Small intestine (tissue), 7 donors: ENCODE data around the gene SUGCT. TPM values are rescaled to one million over a fixed set of nuclear protein-coding genes. Genes with fewer than 3 reads are reported as not detected.

Experiments
- DNase-seq, 2 donors: peaks; one replicate each; pipeline versions ENCODE4 v3.0.0 to v3.0.0-alpha.2; 2013
- FAIRE-seq: peaks from 2 replicates; lab custom pipeline; 2012; peaks lifted over from hg19 to GRCh38; lab: Jason Lieb, UNC
- H3K27ac ChIP-seq, 3 donors: one replicate each; pipeline ENCODE4 v1.5.1; 2013; ENCODE audit warnings: low read length in 2 of 3, mild to moderate bottlenecking in 2 of 3, control low read depth in 1 of 3, inconsistent platforms in 1 of 3, low read depth in 1 of 3, moderate library complexity in 1 of 3
- H3K27me3 ChIP-seq, 3 donors: one replicate each; pipeline ENCODE4 v1.6.1; 2013; ENCODE audit warnings: low read length in 3 of 3, inconsistent platforms in 1 of 3; ENCODE audit not compliant: control insufficient read depth in 3 of 3, insufficient read depth in 3 of 3
- H3K36me3 ChIP-seq, 3 donors: one replicate each; pipeline ENCODE4 v1.6.1; 2013; ENCODE audit warnings: low read length in 3 of 3, inconsistent platforms in 1 of 3, low read depth in 1 of 3, mild to moderate bottlenecking in 1 of 3, moderate library complexity in 1 of 3; ENCODE audit not compliant: control insufficient read depth in 3 of 3, insufficient read depth in 2 of 3
- H3K4me1 ChIP-seq, 3 donors: one replicate each; pipeline ENCODE4 v1.6.1; 2013; ENCODE audit warnings: low read length in 2 of 3, inconsistent platforms in 1 of 3, low read depth in 1 of 3, mild to moderate bottlenecking in 1 of 3, moderate library complexity in 1 of 3; ENCODE audit not compliant: control insufficient read depth in 3 of 3, insufficient read depth in 2 of 3
- H3K4me3 ChIP-seq, 3 donors: one replicate each; pipeline ENCODE4 v1.5.1; 2013; ENCODE audit warnings: low read length in 3 of 3, control low read depth in 1 of 3, inconsistent platforms in 1 of 3, low read depth in 1 of 3, mild to moderate bottlenecking in 1 of 3, moderate library complexity in 1 of 3
- H3K9me3 ChIP-seq, 2 donors: one replicate each; pipeline ENCODE4 v1.6.1; 2013; ENCODE audit warnings: low read depth in 1 of 2, low read length in 1 of 2; ENCODE audit not compliant: control insufficient read depth in 2 of 2, insufficient read depth in 1 of 2
- WGBS, 3 donors: extraction: QIAGEN DNeasy Blood & Tissue Kit; methylation state at CpG; one replicate each; pipeline ENCODE4 v1.1.7; 2013; 5-methylcytosine and 5-hydroxymethylcytosine counted together
- polyA plus RNA-seq, 4 donors: library from polyadenylated mRNA; stranded (reverse) in 3 of 4; unstranded in 1 of 4; fragments of 200-250 nt in 3 of 4; fragments of 120-200 nt in 1 of 4; gene quantifications; one replicate each; pipeline versions ENCODE4 v1.2.1 to v1.2.3, GENCODE V29; 2013
- donor health status: healthy with polysubstance abuse.
- donor health status: control.
- donor health status: control.
- donor health status: Bipolar disorder and iron deficiency.
- donor health status: healthy.

Gene SUGCT
- polyA plus RNA-seq, 4 donors = 0.54 to 26.9 (median 2.5) TPM

DNA sequence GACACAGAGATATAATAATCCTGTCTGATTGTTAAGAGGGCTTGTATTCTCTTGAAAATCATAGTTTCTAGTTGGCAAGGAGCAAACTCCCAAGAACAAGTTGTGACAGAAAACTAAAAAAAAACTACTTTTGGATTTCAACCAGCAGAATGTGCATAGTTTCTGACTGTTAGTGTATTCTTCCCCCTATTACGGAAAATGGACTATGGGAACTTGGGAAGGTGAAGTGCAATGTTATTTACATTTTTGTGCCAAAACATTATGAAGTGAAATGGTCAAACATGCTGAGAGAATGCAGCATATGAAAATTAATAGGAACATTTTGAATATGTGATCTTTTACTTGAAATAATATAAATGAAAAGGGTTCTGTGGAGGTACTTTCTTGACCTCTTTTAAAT is 660.8 kb downstream of the SUGCT start:
- H3K4me1 ChIP-seq = no peaks in the 10 kb centered on the region
- no peak overlapping the region for H3K27ac ChIP-seq
- no peaks in the 10 kb centered on the region for H3K36me3 ChIP-seq
- no peaks in the 10 kb centered on the region for H3K9me3 ChIP-seq
- no peaks in the 10 kb centered on the region for H3K27me3 ChIP-seq
- WGBS, 3 donors = 65 to 86% (median 81%) methylated on average over 1 of the region's 1 CpG
- DNase-seq (no peak), FAIRE-seq (no peak)
- H3K4me3 ChIP-seq = no peak overlapping the region

DNA sequence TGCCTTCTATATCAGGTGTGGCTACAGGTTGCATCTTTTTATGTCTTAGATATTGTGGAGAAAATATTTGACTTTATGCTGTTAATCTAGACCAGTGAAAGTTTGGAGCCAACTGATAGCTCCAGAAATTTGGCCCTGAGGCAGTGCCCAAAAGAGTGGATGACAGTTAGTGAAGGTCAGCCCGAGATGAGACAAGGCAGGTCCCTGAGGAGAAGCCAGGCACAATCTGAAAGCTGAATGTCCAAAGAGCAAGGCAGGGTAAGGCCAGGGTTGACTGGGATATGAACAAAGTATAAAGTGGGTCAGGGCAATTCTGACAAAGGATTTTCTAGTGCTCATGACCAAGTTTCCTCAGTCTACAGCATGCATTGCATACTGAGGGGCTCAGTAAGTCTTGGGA is 661.9 kb downstream of the SUGCT start:
- Histone ChIP-seq H3K4me1 (no peaks in the 10 kb centered on the region), H3K4me3 (no peak overlapping the region), H3K9me3 (no peaks in the 10 kb centered on the region), H3K36me3 (no peaks in the 10 kb centered on the region), H3K27me3 (no peaks in the 10 kb centered on the region), H3K27ac (no peak overlapping the region)
- FAIRE-seq (no peak), DNase-seq (no peak)
- 60 to 76% (median 63%) methylated on average over 1 of the region's 1 CpG for WGBS, 3 donors

DNA sequence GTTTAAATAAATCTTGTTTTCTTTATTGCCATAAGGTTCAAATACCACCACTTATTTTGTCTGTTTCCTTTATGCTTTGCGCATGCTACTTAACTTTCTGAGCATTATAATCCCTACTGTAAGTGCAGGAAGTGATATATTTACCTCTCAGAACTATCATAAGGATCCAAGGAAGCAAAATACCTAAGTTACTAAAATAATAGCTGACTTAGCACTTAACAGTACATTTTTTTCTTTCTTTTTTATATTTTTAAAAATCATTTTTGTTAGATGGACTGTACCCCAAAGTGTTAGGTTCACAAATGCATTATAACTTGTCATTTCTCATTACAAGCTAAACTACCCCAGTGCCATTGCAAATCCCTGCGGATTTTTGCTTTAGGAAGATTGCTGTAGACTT is 663.8 kb downstream of the SUGCT start:
- H3K27me3 ChIP-seq = no peaks in the 10 kb centered on the region
- no peaks in the 10 kb centered on the region for H3K36me3 ChIP-seq
- no peak overlapping the region for H3K4me3 ChIP-seq
- no peak for DNase-seq
- H3K4me1 ChIP-seq = no peaks in the 10 kb centered on the region
- WGBS, 3 donors = 90 to 94% (median 91%) methylated on average over 2 of the region's 2 CpGs
- H3K9me3 ChIP-seq = no peaks in the 10 kb centered on the region
- no peak overlapping the region for H3K27ac ChIP-seq
- FAIRE-seq = no peak

DNA sequence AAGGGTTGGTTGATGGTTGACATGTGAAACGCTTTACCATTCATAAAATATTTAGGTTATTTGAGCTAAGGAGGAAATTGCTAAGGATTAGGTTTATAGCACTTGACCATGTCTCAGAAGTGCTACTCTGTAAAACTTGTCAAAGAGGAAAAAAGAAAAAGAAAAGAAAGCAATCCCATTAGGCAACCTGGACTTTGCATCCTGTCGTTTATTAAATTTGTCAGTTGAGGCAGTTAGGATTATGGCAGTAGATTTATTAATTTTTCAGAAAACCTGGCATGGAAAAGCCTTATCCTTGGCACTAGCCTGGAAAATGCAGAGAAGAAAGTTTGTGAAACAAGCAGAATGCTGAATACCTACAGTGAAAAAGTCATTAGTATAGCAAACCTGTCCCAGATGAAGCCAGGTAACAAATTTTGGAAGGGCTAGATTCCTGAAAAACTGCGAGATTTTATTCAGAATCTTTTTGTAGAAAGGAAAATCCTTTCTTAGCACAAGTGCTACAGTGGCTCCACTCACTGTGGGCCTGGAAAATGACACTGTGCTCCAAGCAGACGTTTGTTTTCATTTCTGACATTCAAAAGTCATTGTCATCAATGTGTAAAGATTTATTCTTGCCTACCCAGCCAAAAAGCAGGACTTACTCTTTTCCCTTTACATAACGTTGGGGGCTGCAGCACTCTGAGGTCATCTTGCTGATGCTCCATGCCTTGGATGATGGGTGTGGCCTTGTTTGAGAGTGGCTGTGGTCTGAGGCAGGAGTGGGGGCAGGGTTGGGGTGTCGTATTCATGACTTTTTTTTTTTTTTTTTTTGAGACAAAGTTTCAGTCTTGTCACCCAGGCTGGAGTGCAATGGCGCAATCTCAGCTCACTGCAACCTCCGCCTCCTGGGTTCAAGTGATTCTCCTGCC is 664.9 kb downstream of the SUGCT start:
- FAIRE-seq (no peak), DNase-seq (no peak)
- H3K4me3 ChIP-seq = no peak overlapping the region
- H3K36me3 ChIP-seq = no peaks in the 10 kb centered on the region
- no peaks in the 10 kb centered on the region for H3K27me3 ChIP-seq
- no peaks in the 10 kb centered on the region for H3K9me3 ChIP-seq
- H3K27ac ChIP-seq = no peak overlapping the region
- H3K4me1 ChIP-seq = no peaks in the 10 kb centered on the region
- 63 to 69% (median 66%) methylated on average over 8 of the region's 8 CpGs for WGBS, 3 donors

DNA sequence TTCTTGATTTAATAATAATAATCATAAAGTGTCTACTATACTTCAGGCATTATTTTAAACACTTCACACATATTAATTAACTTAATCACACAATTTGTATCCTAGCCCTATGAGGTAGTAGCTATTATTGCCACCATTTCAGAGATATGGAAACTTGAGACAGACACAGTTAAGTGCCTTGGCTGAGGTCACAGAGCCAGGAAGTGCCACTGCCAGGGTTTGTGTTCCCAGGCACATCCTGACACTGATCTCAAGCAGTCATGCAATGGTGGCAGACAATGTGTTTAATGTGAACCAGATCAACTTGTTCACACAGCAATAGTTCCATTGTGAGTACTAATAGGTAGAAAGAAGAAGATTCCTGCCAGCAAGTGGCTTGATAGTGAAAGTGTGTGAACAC is 666.0 kb downstream of the SUGCT start:
- Histone ChIP-seq H3K9me3 (no peaks in the 10 kb centered on the region), H3K4me1 (no peaks in the 10 kb centered on the region), H3K36me3 (no peaks in the 10 kb centered on the region), H3K27me3 (no peaks in the 10 kb centered on the region), H3K4me3 (no peak overlapping the region), H3K27ac (no peak overlapping the region)
- FAIRE-seq (no peak), DNase-seq (no peak)

DNA sequence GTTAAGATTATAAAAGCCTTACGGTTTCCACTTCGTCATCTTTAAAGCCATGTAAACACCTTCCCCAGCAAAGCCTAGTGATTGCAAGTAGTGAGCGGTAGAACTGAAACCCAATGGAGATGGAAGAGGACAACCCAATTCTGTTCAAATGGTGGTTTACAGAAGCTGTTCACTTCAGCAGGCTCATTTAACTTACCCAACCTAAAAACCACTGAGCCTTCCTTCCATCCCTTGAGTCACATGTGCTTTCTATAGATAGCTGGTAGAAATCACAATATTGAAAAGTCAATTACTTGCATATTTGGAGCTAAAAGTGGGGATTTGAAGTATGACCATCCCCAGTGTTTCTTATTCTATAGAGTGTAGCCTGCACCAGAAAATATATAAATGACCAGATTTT is 667.7 kb downstream of the SUGCT start:
- Histone ChIP-seq H3K27me3 (no peaks in the 10 kb centered on the region), H3K4me1 (no peaks in the 10 kb centered on the region), H3K4me3 (no peak overlapping the region), H3K27ac (no peak overlapping the region), H3K9me3 (no peaks in the 10 kb centered on the region), H3K36me3 (no peaks in the 10 kb centered on the region)
- 94 to 99% (median 95%) methylated on average over 3 of the region's 3 CpGs for WGBS, 3 donors
- FAIRE-seq (no peak), DNase-seq (no peak)

DNA sequence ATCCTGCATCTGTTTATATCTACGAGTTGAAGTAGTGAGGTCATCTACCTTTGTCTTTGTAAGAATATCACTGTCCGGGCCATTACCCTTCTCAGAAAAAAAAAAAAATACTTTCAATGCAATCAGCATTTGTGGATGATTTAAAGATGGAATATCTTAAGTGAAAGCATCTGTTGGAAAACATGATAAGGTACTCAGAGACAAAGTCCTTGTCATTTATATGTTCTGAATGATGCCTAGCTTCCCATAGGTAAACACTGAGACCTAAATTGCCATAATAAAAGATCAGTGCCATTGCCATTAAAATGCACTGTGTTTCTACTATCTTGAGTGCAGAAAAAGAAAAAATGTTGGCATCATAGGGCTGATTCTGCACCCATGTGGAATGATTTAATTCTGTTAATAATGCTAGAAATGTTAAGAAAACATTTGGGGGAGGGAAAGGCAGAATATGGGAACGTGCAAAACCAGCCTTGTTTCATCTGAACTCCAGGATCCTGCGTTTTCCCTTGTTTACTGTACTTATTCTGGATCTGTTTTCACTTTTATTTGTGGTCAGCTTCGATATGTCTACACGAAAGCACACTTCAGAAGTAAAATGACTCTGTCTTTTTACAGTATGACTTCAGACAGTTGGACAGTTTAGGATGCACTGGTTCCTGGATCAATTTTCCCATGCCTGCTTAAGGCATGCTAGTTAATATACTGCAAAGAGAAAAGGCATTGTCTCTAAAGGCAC is 669.8 kb downstream of the SUGCT start:
- H3K27me3 ChIP-seq = no peaks in the 10 kb centered on the region
- H3K9me3 ChIP-seq = no peaks in the 10 kb centered on the region
- no peak overlapping the region for H3K27ac ChIP-seq
- H3K4me1 ChIP-seq = no peaks in the 10 kb centered on the region
- DNase-seq = peak in 1 of 2 donors; percentile 10
- no peaks in the 10 kb centered on the region for H3K36me3 ChIP-seq
- H3K4me3 ChIP-seq = no peak overlapping the region
- WGBS, 3 donors = 62 to 64% (median 63%) methylated on average over 6 of the region's 6 CpGs
- no peak for FAIRE-seq

DNA sequence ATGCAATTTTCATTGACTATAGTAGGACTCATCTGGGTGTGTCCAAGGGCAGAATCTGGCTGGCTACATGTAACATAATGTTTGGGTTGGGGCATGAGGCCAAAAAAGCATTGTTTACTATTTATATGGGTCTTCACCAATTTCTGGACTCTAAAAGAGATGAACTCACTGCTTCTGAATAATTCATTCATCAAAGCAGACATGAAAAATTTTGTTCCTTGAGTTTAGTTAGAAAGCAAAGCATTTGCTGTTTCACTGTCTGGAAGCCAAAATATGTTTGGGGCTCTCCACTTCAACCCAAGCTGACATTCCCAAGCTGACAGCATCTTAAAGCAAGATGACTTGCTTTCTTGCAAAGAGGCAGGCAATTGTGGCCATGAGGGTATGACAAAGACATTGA is 670.6 kb downstream of the SUGCT start:
- Histone ChIP-seq H3K4me1 (no peaks in the 10 kb centered on the region), H3K9me3 (no peaks in the 10 kb centered on the region), H3K27ac (no peak overlapping the region), H3K4me3 (no peak overlapping the region), H3K36me3 (no peaks in the 10 kb centered on the region), H3K27me3 (no peaks in the 10 kb centered on the region)
- DNase-seq (no peak), FAIRE-seq (no peak)
